GM20000 (cell line): ENCODE data around the gene CAPZB.

Experiments
- DNase-seq: peaks from one replicate; pipeline ENCODE4 v3.0.0; 2012; ENCODE audit warnings: low spot score
- TF ChIP-seq, protein P1 (sequence below): IDR thresholded peaks from 2 replicates; pipeline ENCODE4 v1.5.1; 2012; ENCODE audit warnings: mild to moderate bottlenecking, control low read depth; ENCODE audit errors: extremely low read depth, missing control alignments

CAPZB gene

DNA sequence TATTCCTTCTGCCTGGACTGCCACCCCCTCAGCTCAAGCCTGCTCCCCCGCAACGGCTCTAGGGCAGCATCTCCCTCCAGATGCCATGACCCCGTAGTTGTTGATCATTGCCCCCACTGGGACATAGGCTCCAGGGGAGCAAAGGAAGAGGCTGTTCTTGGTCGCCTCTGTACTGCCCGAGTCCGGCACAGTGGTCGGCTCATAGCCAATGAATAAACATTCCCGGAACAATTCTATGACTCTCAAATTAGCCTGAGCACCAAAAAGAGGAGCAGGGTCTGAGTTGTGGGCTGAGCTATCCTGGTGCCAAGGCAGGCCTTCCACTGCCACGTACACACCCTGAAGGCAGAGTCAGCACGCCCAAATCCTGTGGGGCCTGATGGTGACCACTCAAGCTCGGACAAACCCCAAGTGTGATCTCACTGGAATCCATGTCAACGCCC, 33.1 kb downstream of the CAPZB start:
- TF ChIP-seq, protein P1, sequence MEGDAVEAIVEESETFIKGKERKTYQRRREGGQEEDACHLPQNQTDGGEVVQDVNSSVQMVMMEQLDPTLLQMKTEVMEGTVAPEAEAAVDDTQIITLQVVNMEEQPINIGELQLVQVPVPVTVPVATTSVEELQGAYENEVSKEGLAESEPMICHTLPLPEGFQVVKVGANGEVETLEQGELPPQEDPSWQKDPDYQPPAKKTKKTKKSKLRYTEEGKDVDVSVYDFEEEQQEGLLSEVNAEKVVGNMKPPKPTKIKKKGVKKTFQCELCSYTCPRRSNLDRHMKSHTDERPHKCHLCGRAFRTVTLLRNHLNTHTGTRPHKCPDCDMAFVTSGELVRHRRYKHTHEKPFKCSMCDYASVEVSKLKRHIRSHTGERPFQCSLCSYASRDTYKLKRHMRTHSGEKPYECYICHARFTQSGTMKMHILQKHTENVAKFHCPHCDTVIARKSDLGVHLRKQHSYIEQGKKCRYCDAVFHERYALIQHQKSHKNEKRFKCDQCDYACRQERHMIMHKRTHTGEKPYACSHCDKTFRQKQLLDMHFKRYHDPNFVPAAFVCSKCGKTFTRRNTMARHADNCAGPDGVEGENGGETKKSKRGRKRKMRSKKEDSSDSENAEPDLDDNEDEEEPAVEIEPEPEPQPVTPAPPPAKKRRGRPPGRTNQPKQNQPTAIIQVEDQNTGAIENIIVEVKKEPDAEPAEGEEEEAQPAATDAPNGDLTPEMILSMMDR: no peak
- no peak for DNase-seq

DNA sequence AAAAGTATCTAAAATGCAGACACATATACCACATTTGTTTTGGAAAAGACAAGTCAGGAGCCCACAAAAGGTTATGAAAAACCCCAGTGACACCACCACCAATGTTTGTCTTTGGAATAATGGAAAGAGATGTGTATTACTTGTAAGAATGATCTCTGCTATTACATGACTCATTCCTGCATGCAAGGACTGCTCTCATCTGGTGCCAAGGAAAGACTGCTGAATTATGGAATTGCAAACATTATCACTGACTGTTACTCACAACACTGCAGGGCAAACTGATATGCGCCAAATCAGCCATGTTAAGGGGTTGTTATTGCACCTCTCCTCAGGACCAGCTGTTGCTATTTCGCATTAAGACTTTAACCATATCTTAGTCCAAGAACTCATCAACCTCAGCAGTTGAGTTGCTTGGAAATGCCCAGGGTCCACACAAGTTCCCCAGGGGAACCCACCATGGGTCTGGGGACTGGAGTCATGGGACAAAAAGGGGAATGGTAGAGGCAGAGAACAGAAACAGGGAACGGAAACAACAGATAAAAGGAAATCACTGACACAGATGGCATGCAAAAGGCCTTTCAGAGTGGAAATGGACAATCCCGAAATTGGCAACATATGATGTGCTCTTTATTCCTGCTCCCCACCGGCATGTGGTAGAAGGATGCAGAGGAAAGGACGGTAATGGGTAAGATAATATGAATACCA, 34.4 kb downstream of the CAPZB start:
- TF ChIP-seq, protein P1: no peak
- DNase-seq: no peak

DNA sequence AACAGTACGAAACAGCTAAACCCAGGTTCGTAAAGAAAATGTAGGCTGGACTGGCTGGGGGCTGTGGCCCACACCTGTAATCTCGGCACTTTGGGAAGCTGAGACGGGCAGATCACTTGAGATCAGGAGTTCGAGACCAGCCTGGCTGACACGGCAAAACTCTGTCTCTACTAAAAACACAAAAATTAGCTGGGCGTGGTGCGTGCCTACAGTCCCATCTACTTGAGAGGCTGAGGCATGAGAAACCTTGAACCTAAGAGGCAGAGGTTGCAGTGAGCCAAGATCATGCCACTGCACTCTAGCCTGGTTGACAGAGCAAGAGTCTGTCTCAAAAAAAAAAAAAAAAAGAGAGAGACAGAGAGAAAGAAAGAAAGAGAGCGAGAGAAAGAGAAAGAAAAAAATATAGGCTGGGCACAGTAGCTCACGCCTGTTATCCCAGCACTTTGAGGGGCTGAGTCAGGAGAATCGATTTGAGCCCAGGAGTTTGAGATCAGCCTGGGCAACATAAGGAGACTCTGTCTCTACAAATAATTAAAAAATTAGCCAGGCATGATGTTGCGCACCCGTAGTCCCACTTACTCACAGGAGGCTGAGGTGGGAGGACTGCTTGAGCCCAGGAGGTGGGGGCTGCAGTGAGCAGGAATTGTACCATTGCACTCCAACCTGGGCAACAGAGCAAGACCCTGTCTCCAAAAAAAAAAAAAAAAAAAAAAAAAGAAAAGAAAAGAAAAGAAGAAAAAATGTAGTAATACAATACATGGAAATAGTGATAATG, 35.7 kb downstream of the CAPZB start:
- DNase-seq: no peak
- TF ChIP-seq, protein P1: no peak

DNA sequence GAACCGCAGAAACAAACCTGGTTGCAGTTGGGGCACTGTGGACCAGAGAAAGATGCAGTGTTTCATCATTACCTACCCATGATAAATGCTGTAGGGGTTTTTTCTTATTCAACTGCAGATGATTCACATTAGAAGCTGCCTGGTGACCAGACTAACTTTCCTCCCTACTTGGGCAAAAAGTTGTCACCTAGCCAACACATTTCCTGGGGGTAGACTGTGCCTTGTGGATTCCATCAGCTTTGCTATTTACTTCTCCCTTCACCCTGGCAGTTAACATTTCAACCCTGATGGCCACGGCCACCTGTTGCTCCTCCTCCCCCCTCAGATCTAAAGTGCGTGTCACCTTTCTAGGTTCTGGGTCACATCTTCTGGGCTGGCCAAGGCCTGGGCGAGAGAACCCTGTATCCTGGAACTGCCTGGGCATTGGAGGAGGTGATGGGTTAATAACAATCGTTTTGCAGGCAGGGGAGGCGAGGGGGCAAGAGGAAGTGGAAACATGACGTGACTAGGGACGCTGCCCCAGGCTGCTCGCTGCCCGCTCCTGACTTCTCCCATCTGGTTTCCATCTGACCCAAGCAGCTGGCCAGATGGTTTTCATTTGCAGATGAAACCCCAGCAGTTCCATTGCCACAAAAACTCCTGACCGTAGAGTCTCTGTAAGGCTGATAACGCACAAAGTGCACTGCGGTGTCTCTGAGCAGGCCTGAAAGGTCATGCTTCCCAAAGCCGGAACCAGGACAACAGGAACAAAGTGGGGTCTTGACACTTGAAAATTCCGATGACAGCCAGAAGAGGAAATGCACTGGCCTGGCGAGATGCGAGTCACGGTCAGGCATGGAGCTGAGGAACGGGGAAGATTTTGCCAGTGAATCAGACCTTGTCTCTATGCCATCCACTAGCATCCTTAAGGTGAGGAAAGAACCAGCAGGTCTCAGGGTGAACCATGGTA, 36.6 kb downstream of the CAPZB start:
- DNase-seq: no peak
- TF ChIP-seq, protein P1: no peak

DNA sequence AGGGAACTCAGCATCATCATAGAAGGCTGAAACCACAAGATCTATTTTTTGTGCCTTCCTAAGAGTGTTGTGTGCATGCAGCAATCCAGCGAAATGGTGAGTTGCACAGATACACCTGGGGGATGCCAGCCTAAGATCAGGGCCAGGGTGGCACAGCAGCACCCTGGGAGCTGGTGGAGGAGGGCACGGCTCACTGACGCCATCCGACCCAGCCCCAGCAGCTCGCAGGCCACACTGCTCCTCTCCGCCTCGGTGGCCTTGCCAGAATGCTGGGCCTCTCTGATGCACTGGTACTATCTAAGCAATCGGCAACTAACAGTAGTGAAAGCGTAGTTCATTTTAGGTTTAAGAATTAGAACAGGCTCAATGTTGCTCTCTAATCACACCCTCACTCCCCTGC, 37.8 kb downstream of the CAPZB start:
- no peak for DNase-seq
- TF ChIP-seq, protein P1: no peak

DNA sequence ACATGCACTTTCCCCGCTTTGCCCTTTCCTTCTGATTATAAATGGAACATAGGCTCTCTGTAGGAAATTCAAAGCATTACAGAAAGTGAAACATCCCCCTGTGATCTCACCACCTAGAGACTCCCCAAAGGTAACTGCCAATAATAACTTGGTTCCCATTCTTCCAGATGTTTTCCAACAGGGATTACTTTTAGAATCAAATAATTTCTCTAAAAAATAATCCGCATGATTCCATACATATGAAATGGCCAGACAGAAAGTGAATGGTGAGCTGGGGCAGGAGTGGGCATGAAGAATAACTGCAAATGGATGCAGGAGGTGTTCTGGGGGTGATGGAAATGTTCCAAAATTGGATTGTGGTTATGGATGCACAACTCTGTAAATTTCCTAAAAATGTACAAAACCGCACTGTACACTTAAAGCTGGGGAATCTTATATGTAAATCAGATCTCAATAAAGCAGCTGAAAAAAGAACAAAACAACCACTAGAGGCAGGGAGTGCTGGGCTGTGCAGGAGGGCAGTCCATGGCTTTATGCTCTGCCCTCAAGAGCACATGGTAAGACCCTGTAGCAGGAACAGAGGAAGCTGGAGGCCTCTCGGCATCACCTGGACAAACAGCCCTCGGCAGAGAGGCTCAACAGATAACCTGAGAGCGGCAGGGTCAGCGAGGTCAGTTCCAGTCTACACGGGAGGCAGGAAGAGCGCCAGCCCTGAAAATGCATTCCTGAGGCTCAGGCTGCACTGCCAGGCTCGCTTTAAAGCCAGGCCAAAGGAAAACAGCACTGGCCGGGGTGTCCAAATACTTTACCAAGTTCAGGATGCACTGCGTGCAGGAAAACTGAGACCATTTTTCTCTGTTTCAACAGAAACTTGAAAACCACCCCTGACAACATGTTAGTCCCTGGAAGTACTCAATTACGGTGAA, 39.7 kb downstream of the CAPZB start:
- no peak for DNase-seq

More for the DNA sequence above, 39.7 kb downstream of the CAPZB start:
- TF ChIP-seq, protein P1: no peak
